Adrenal gland (tissue), 5 donors: ENCODE results near the gene MICU1.

Experiments used
- POLR2A ChIP-seq, 2 donors: fragments of 450-650 bp; IDR thresholded peaks; one replicate each; pipeline ENCODE4 v1.6.1; 2017; ENCODE audit warnings: antibody characterized with exemption in 2 of 2, mild to moderate bottlenecking in 2 of 2, moderate library complexity in 1 of 2
- TF ChIP-seq, protein P1 (sequence below), 6 experiments: fragments of 450-650 bp in 4 of 6; fragments of 200-600 bp in 2 of 6; sonication (generic) in 1 of 6; IDR thresholded peaks; 1 replicate in 5 of 6; 2 replicates in 1 of 6; pipeline versions ENCODE4 v1.5.1 to v1.8.0; 2016 to 2021; ENCODE audit warnings: antibody characterized with exemption in 6 of 6, mild to moderate bottlenecking in 2 of 6, moderate library complexity in 1 of 6
- donor health status: DM: no; HTN: no; CAD: no.

DNA sequence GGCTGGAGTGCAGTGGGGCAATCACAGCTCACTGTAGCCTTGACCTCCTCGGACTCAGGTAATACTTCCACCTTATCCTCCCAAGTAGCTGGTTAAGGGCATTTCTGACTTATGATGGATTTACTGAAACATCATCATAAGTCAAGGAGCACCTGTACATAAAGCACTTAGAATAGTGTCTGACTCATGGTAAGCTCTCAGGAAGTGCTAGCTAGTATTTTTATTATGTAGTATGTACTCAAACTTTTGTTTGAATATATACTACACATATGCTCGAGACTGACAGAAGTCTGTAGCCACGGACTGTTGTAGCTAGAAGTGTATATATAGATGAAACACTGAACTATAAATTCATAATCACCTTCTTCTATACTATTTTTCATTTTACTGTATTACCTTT, 163.6 kb downstream of the MICU1 start:
- TF ChIP-seq, protein P1, sequence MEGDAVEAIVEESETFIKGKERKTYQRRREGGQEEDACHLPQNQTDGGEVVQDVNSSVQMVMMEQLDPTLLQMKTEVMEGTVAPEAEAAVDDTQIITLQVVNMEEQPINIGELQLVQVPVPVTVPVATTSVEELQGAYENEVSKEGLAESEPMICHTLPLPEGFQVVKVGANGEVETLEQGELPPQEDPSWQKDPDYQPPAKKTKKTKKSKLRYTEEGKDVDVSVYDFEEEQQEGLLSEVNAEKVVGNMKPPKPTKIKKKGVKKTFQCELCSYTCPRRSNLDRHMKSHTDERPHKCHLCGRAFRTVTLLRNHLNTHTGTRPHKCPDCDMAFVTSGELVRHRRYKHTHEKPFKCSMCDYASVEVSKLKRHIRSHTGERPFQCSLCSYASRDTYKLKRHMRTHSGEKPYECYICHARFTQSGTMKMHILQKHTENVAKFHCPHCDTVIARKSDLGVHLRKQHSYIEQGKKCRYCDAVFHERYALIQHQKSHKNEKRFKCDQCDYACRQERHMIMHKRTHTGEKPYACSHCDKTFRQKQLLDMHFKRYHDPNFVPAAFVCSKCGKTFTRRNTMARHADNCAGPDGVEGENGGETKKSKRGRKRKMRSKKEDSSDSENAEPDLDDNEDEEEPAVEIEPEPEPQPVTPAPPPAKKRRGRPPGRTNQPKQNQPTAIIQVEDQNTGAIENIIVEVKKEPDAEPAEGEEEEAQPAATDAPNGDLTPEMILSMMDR (IDR thresholded peaks at IDR 0.05): no peak
- TF ChIP-seq POLR2A (IDR thresholded peaks at IDR 0.05): no peak
